Fibroblast of mammary gland (primary cell): Measurements from ENCODE around the gene PRKAR2A.
"Not testable (repeated sequence)": the region's sequence is repeated elsewhere in the genome, so short reads cannot be mapped to it uniquely, and the experiment has no call there.

ENCODE experiments used
- DNase-seq: peaks from one replicate; pipeline ENCODE4 v3.0.0-alpha.2; 2010; ENCODE audit warnings: low read depth
- H3K4me3 ChIP-seq: 2 replicates; pipeline ENCODE4 v1.5.1; 2011; ENCODE audit warnings: low read depth, mild to moderate bottlenecking, low read length, moderate library complexity; ENCODE audit not compliant: control insufficient read depth
- CTCF ChIP-seq: conservative IDR thresholded peaks from 2 replicates; pipeline ENCODE4 v1.5.1; 2011; ENCODE audit warnings: low read depth, low read length, inconsistent platforms; ENCODE audit not compliant: control insufficient read depth, insufficient read depth

PRKAR2A gene

GRCh38 chr3:48756640-48757039 is 91.0 kb downstream of the PRKAR2A start:
- no peak for DNase-seq
- H3K4me3 ChIP-seq: no peak overlapping the region
- no peak for TF ChIP-seq CTCF

GRCh38 chr3:48750856-48751255 is 96.8 kb downstream of the PRKAR2A start:
- H3K4me3 ChIP-seq: no peak overlapping the region
- DNase-seq: no peak
- TF ChIP-seq CTCF: no peak

GRCh38 chr3:48748754-48749153 is 98.9 kb downstream of the PRKAR2A start:
- TF ChIP-seq CTCF: no peak
- no peak overlapping the region for H3K4me3 ChIP-seq
- no peak for DNase-seq

GRCh38 chr3:48747706-48748105 is 100.0 kb downstream of the PRKAR2A start:
- no peak for TF ChIP-seq CTCF
- DNase-seq: no peak
- no peak overlapping the region for H3K4me3 ChIP-seq

- TF ChIP-seq CTCF: no peak
- no peak overlapping the region for H3K4me3 ChIP-seq
- no peak for DNase-seq
Observed at GRCh38 chr3:48747015-48747615, 100.6 kb downstream of the PRKAR2A start.

GRCh38 chr3:48743773-48744172 is 103.9 kb downstream of the PRKAR2A start:
- no peak for DNase-seq
- H3K4me3 ChIP-seq: no peak overlapping the region
- TF ChIP-seq CTCF: no peak

GRCh38 chr3:48741226-48741625 is 106.4 kb downstream of the PRKAR2A start:
- DNase-seq, H3K4me3 ChIP-seq: not testable (repeated sequence)
